ENCODE data around the gene KRTAP1-4.
"Not testable (repeated sequence)": the region's sequence is repeated elsewhere in the genome, so short reads cannot be mapped to it uniquely, and the experiment has no call there.

The KRTAP1-4 gene

GRCh38 chr17:41029633-41030245, at the start of gene KRTAP1-4:
Gene KRTAP1-4 (minus strand): TSS chr17:41030195. CDS start chr17:41030078, 117 bp downstream.
- no peak for DNase-seq

GRCh38 chr17:41076788-41077187, 46.8 kb upstream of the KRTAP1-4 start:
- no peak for DNase-seq

GRCh38 chr17:41073676-41074075, 43.7 kb upstream of the KRTAP1-4 start:
- DNase-seq = no peak

- no peak for DNase-seq
These were observed 41.8 kb upstream of the KRTAP1-4 start for GRCh38 chr17:41071606-41072360.

DNA sequence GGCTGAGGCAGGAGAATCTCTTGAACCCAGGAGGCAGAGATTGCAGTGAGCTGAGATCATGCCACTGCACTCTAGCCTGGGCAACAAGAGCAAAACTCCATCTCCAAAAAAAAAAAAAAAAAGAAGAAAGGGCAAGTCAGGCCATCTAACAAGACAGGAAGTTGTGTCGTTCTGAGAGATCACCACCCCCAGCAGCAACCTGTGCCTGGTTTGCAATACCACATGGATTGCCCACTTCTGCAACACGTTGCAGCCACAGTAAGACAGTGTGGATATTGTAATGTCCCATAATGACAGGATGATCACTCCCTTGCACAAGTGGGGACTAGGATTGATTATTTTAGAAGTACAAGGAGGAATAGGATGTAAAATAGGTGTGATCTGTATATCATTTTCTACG, 39.0 kb upstream of the KRTAP1-4 start:
- DNase-seq = no peak

GRCh38 chr17:41067281-41067680, 37.3 kb upstream of the KRTAP1-4 start:
- DNase-seq = no peak

DNA sequence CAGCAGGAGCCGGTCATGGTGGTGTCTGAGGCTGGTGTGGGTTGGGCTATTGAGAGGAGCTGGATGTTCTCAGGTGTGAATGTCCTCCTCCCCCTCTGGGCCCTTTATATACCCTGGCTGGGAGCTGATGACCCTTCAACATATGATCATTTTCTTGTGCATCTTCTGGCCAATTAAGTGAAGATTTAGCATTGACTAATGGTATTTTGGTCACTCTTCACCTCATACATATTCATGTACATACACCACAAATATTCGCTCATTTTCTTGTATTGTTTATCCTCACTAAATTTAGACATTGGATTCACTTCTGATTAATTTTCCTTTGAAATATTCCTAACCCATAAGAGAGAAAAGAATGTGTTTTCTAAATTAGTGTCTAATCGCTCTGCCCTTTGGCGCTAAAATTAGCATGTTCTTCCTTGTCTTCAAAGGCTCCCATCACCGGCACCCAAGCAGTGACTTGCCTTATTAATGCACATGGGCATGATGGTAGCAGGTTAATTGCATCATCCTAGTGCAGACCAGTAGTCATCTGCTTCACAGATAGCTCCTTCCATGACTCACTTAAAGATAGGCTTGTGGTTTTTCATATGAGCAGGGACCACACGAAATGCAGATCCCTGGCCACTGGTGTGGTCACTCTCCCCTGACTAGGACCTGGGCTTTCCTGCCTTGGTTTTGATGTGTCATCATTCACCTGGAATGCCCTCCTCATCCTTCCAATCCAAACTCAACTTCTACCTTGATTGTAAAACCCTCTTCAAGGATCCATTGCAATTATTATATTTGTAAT, 36.0 kb upstream of the KRTAP1-4 start, which contains the start of gene KRTAP2-4:
KRTAP2-4 (minus strand) TSS at position 51 of the 796 bp plus-strand sequence; CDS start at position 17, 34 bp downstream.
- no peak for DNase-seq

- not testable (repeated sequence) for DNase-seq
These were observed 35.2 kb upstream of the KRTAP1-4 start for GRCh38 chr17:41065016-41065689.

DNA sequence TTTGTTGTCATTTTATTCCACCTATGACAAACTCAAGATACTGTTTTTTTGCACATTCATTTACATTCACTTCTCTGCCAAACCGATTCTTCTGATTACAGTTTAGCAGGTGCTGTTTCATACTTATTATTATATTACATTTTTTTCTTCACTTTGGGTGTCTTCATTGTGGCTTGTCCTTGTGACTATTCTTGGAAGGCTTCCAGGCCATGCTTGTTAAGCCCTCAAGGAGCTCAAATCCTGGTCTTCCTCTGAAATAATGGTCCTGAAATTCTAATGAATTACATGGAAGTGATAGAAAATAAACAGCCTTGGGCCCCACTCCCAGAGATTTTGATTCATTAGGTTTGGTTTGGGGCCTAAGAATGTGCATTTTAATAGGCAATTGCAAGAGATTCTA, 34.3 kb upstream of the KRTAP1-4 start:
- no peak for DNase-seq

DNA sequence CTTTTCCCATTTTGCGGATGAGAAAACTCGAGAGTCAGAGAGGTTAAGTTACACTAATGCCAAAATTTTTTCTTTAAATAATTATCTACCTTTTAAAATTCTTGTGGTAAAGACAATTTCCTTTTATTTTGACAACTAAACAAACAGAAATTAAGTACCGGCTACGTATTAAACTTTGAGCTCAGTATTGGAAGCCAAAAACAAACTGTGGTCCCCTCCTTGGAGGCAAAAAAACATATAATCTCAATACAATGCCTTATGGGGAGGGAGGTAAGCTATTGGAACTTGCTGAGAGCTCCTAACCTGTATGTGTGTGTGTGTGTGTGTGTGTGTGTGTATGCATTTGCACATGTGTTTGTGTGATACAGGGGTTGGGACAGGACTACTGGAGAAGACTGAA, 33.5 kb upstream of the KRTAP1-4 start:
- DNase-seq = no peak

GRCh38 chr17:41061964-41062363, 32.0 kb upstream of the KRTAP1-4 start:
- DNase-seq = no peak

- no peak for DNase-seq
These were observed 30.1 kb upstream of the KRTAP1-4 start, which contains the start of gene KRTAP2-3 for GRCh38 chr17:41060052-41060604. Gene KRTAP2-3 (minus strand): TSS chr17:41060114. CDS start chr17:41060050, 64 bp downstream.

- not testable (repeated sequence) for DNase-seq
These were observed 29.5 kb upstream of the KRTAP1-4 start for GRCh38 chr17:41059276-41060051.

DNA sequence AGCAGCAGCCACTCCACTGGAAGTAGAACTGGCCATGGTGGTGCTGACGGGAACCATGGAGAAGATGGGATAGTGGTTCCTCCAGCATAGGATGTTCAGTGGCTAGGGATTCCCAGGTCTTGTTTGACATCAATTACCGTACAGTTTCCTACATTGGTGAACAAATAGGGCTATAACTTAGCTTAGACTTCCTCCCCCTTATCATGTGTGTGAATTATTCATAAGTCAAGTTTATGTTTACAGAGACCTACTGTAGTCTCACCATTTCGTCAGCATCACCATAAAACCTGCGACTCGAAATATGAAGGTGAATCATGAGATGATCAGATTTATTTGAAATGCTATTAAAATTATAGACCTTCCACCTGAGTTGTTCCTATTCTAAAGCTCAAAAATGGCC, 28.7 kb upstream of the KRTAP1-4 start:
- DNase-seq = no peak

GRCh38 chr17:41057547-41057946, 27.6 kb upstream of the KRTAP1-4 start:
- no peak for DNase-seq

DNA sequence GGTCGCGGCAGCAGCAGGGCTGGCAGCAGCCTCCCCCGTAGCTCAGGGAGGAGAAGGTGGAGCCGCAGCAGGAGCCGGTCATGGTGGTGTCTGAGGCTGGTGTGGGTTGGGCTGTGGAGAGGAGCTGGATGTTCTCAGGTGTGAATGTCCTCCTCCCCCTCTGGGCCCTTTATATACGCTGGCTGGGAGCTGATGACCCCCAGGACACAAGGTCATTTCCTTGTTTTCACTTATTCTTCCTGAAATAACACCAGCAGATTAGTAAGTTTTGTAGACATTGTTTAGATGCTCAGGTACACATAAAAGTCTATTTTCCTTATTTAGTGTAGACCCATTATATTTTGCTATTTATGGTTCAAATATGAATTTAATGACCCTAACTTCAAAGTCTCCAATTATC, 25.1 kb upstream of the KRTAP1-4 start, which contains the start of gene KRTAP2-2:
KRTAP2-2 (minus strand) TSS at position 101 of the 400 bp plus-strand sequence; CDS start at position 82, 19 bp downstream.
- not testable (repeated sequence) for DNase-seq

DNA sequence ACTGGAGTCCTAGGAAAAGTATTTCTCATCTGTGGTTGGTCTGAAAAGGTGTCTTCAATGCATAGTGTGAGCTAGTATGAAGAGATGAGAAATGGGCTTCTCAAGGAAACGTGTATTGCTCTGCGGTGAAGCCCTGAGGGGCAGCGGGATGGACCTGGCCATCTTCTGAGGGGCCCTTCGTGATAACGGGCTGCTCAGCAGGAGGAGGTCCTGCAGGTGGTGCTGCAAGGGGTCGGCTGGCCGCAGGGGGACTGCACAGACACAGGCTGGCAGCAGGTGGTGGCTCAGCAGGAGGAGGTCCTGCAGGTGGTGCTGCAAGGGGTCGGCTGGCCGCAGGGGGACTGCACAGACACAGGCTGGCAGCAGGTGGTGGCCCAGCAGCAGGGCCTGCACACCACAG, 24.6 kb upstream of the KRTAP1-4 start:
- DNase-seq = not testable (repeated sequence)

- DNase-seq = no peak
These were observed 24.0 kb upstream of the KRTAP1-4 start for GRCh38 chr17:41054025-41054424.

DNA sequence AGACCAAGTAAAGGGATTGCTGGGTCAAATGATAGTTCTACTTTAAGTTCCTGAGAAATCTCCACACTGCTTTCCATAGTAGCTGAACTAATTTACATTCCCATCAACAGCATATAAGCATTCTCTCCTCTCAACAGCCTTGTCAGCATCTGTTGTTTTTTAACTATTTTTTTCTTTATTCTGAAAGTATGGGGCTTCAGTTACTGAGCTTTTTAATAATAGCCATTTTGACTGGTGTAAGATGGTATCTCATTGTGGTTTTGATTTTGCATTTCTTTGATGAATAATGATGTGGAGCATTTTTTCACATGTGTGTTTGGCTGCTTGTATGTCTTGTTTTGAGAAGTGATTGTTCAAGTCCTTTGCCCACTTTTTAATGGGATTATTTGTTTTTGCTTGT, 22.6 kb upstream of the KRTAP1-4 start:
- no peak for DNase-seq

GRCh38 chr17:41049110-41049509, 19.1 kb upstream of the KRTAP1-4 start:
- no peak for DNase-seq

DNA sequence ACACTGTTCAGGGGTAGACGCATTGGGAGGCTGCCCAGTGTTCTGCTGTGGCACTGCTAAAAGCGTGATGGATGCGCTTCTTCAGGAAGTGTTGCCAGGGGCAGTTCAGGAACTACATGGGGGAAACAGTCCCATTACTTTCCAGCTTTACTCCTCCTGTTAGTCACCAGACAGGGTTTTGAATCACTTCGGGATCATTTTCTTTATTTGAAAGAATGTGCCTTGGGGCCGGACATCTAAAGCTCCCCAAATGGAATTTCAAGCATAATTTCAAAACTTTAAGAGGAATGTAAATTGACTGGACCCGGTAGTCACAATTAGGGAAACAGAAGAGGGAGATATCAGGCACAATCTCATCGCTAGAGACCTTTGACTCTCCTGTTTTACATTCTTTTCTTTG, 18.4 kb upstream of the KRTAP1-4 start:
- no peak for DNase-seq

Measured in NCI-H1048 (cell line).